ENCODE data around the gene KCNIP1.

KCNIP1 gene

GRCh38 chr5:170599756-170600155 is 95.9 kb downstream of the KCNIP1 start:
- Histone ChIP-seq H2BK15ac (ENCODE audit: low read depth, poor library complexity, severe bottlenecking) (no peak overlapping the region), H3K9me3 (ENCODE audit: control insufficient read depth, low read length) (no peaks in the 10 kb centered on the region), H3K23ac (ENCODE audit: low read length in 2 of 2) (no peak overlapping the region), H3K27ac (ENCODE audit: low read length, poor library complexity, severe bottlenecking) (no peak overlapping the region), H2BK5ac (ENCODE audit: low read depth, low read length, poor library complexity, severe bottlenecking) (no peak overlapping the region), H3K4me1 (ENCODE audit: control insufficient read depth, insufficient read depth, low read depth, low read length) (peaks cover 23% of the 10 kb centered on the region), H3K4me2 (ENCODE audit: low read length, poor library complexity, severe bottlenecking) (no peak overlapping the region), H2AK5ac (ENCODE audit: low read length, severe bottlenecking) (no peak overlapping the region), H3K36me3 (ENCODE audit: control insufficient read depth in 1 of 2, insufficient read depth in 2 of 2, low read depth in 1 of 2, low read length in 2 of 2) (peaks cover 0 to 31% of the 10 kb centered on the region in 2 experiments), H3K4me3 (ENCODE audit: insufficient read depth in 1 of 2, low read depth in 1 of 2, low read length in 2 of 2) (no peak overlapping the region), H2BK12ac (ENCODE audit: low read length in 2 of 2) (no peak overlapping the region), H3K27me3 (ENCODE audit: control insufficient read depth in 1 of 2, insufficient read depth in 1 of 2, low read length in 2 of 2) (peaks cover 0 to 67% of the 10 kb centered on the region in 2 experiments), H3K14ac (ENCODE audit: low read length in 2 of 2) (no peak overlapping the region), H3K79me1 (replicated peaks; ENCODE audit: low read length, poor library complexity, severe bottlenecking) (peaks cover 21% of the 10 kb centered on the region), H2BK120ac (ENCODE audit: low read depth, low read length) (no peak overlapping the region), H4K8ac (ENCODE audit: low read length) (no peak overlapping the region), H4K91ac (ENCODE audit: low read length) (no peak overlapping the region), H3K4ac (ENCODE audit: low read depth in 1 of 2, low read length in 2 of 2) (no peak overlapping the region), H3K9ac (ENCODE audit: low read length) (no peak overlapping the region), H2AFZ (ENCODE audit: low read depth, low read length) (no peak overlapping the region), H3K18ac (ENCODE audit: low read depth in 1 of 2, low read length in 2 of 2) (no peak overlapping the region)
- 0% methylated on average over 1 of the region's 2 CpGs for WGBS
- DNase-seq = no peak

- no peak overlapping the region for H3K9ac ChIP-seq (ENCODE audit: low read length)
- H2AFZ ChIP-seq (ENCODE audit: low read depth, low read length) = no peak overlapping the region
- no peaks in the 10 kb centered on the region for H3K9me3 ChIP-seq (ENCODE audit: control insufficient read depth, low read length)
- H2AK5ac ChIP-seq (ENCODE audit: low read length, severe bottlenecking) = no peak overlapping the region
- H3K27ac ChIP-seq (ENCODE audit: low read length, poor library complexity, severe bottlenecking) = no peak overlapping the region
- no peak overlapping the region for H2BK120ac ChIP-seq (ENCODE audit: low read depth, low read length)
- H3K4ac ChIP-seq (ENCODE audit: low read depth in 1 of 2, low read length in 2 of 2) = no peak overlapping the region
- H3K4me2 ChIP-seq (ENCODE audit: low read length, poor library complexity, severe bottlenecking) = no peak overlapping the region
- H2BK15ac ChIP-seq (ENCODE audit: low read depth, poor library complexity, severe bottlenecking) = no peak overlapping the region
- no peak overlapping the region for H2BK5ac ChIP-seq (ENCODE audit: low read depth, low read length, poor library complexity, severe bottlenecking)
- no peak overlapping the region for H4K8ac ChIP-seq (ENCODE audit: low read length)
- no peak overlapping the region for H3K4me3 ChIP-seq (ENCODE audit: insufficient read depth in 1 of 2, low read depth in 1 of 2, low read length in 2 of 2)
- peaks cover 20% of the 10 kb centered on the region for H3K79me1 ChIP-seq (replicated peaks; ENCODE audit: low read length, poor library complexity, severe bottlenecking)
- no peak overlapping the region for H3K23ac ChIP-seq (ENCODE audit: low read length in 2 of 2)
- H3K14ac ChIP-seq (ENCODE audit: low read length in 2 of 2) = no peak overlapping the region
- no peak for DNase-seq
- peaks cover 20% of the 10 kb centered on the region for H3K4me1 ChIP-seq (ENCODE audit: control insufficient read depth, insufficient read depth, low read depth, low read length)
- H4K91ac ChIP-seq (ENCODE audit: low read length) = no peak overlapping the region
- H3K27me3 ChIP-seq (ENCODE audit: control insufficient read depth in 1 of 2, insufficient read depth in 1 of 2, low read length in 2 of 2) = peaks cover 0 to 68% of the 10 kb centered on the region in 2 experiments
- no peak overlapping the region for H3K18ac ChIP-seq (ENCODE audit: low read depth in 1 of 2, low read length in 2 of 2)
- 88% methylated on average over 10 of the region's 11 CpGs for WGBS
- H2BK12ac ChIP-seq (ENCODE audit: low read length in 2 of 2) = no peak overlapping the region
- H3K36me3 ChIP-seq (ENCODE audit: control insufficient read depth in 1 of 2, insufficient read depth in 2 of 2, low read depth in 1 of 2, low read length in 2 of 2) = peaks cover 0 to 35% of the 10 kb centered on the region in 2 experiments
Measured at GRCh38 chr5:170601619-170602018, 97.8 kb downstream of the KCNIP1 start.

- Histone ChIP-seq H4K8ac (ENCODE audit: low read length) (no peak overlapping the region), H2AK5ac (ENCODE audit: low read length, severe bottlenecking) (no peak overlapping the region), H3K27me3 (ENCODE audit: control insufficient read depth in 1 of 2, insufficient read depth in 1 of 2, low read length in 2 of 2) (peaks cover 0 to 83% of the 10 kb centered on the region in 2 experiments), H2BK12ac (ENCODE audit: low read length in 2 of 2) (no peak overlapping the region), H3K36me3 (ENCODE audit: control insufficient read depth in 1 of 2, insufficient read depth in 2 of 2, low read depth in 1 of 2, low read length in 2 of 2) (peaks cover 0 to 40% of the 10 kb centered on the region in 2 experiments), H2BK5ac (ENCODE audit: low read depth, low read length, poor library complexity, severe bottlenecking) (no peak overlapping the region), H3K18ac (ENCODE audit: low read depth in 1 of 2, low read length in 2 of 2) (no peak overlapping the region), H3K4me3 (ENCODE audit: insufficient read depth in 1 of 2, low read depth in 1 of 2, low read length in 2 of 2) (no peak overlapping the region), H3K23ac (ENCODE audit: low read length in 2 of 2) (no peak overlapping the region), H3K14ac (ENCODE audit: low read length in 2 of 2) (no peak overlapping the region), H3K27ac (ENCODE audit: low read length, poor library complexity, severe bottlenecking) (no peak overlapping the region), H2BK120ac (ENCODE audit: low read depth, low read length) (no peak overlapping the region), H3K9me3 (ENCODE audit: control insufficient read depth, low read length) (no peaks in the 10 kb centered on the region), H2BK15ac (ENCODE audit: low read depth, poor library complexity, severe bottlenecking) (no peak overlapping the region), H4K91ac (ENCODE audit: low read length) (no peak overlapping the region), H3K4me2 (ENCODE audit: low read length, poor library complexity, severe bottlenecking) (no peak overlapping the region), H3K9ac (ENCODE audit: low read length) (no peak overlapping the region), H3K4me1 (ENCODE audit: control insufficient read depth, insufficient read depth, low read depth, low read length) (peaks cover 10% of the 10 kb centered on the region), H2AFZ (ENCODE audit: low read depth, low read length) (no peak overlapping the region), H3K79me1 (replicated peaks; ENCODE audit: low read length, poor library complexity, severe bottlenecking) (peaks cover 20% of the 10 kb centered on the region), H3K4ac (ENCODE audit: low read depth in 1 of 2, low read length in 2 of 2) (no peak overlapping the region)
- no peak for DNase-seq
- WGBS = 70% methylated on average over 10 of the region's 10 CpGs
Measured at GRCh38 chr5:170603109-170603508, 99.3 kb downstream of the KCNIP1 start.

- no peak overlapping the region for H2BK15ac ChIP-seq (ENCODE audit: low read depth, poor library complexity, severe bottlenecking)
- peaks cover 0 to 88% of the 10 kb centered on the region in 2 experiments for H3K27me3 ChIP-seq (ENCODE audit: control insufficient read depth in 1 of 2, insufficient read depth in 1 of 2, low read length in 2 of 2)
- H2BK12ac ChIP-seq (ENCODE audit: low read length in 2 of 2) = no peak overlapping the region
- H4K8ac ChIP-seq (ENCODE audit: low read length) = no peak overlapping the region
- no peak overlapping the region for H3K23ac ChIP-seq (ENCODE audit: low read length in 2 of 2)
- no peak overlapping the region for H3K4me2 ChIP-seq (ENCODE audit: low read length, poor library complexity, severe bottlenecking)
- no peak overlapping the region for H3K4ac ChIP-seq (ENCODE audit: low read depth in 1 of 2, low read length in 2 of 2)
- peaks cover 4% of the 10 kb centered on the region for H3K4me1 ChIP-seq (ENCODE audit: control insufficient read depth, insufficient read depth, low read depth, low read length)
- peak; percentile 46 for DNase-seq
- 59% methylated on average over 12 of the region's 12 CpGs for WGBS
- no peak overlapping the region for H3K4me3 ChIP-seq (ENCODE audit: insufficient read depth in 1 of 2, low read depth in 1 of 2, low read length in 2 of 2)
- H3K9ac ChIP-seq (ENCODE audit: low read length) = no peak overlapping the region
- peaks cover 0 to 40% of the 10 kb centered on the region in 2 experiments for H3K36me3 ChIP-seq (ENCODE audit: control insufficient read depth in 1 of 2, insufficient read depth in 2 of 2, low read depth in 1 of 2, low read length in 2 of 2)
- H3K14ac ChIP-seq (ENCODE audit: low read length in 2 of 2) = no peak overlapping the region
- no peaks in the 10 kb centered on the region for H3K9me3 ChIP-seq (ENCODE audit: control insufficient read depth, low read length)
- H3K27ac ChIP-seq (ENCODE audit: low read length, poor library complexity, severe bottlenecking) = no peak overlapping the region
- peaks cover 22% of the 10 kb centered on the region for H3K79me1 ChIP-seq (replicated peaks; ENCODE audit: low read length, poor library complexity, severe bottlenecking)
- no peak overlapping the region for H2AFZ ChIP-seq (ENCODE audit: low read depth, low read length)
- H2AK5ac ChIP-seq (ENCODE audit: low read length, severe bottlenecking) = no peak overlapping the region
- no peak overlapping the region for H3K18ac ChIP-seq (ENCODE audit: low read depth in 1 of 2, low read length in 2 of 2)
- H2BK5ac ChIP-seq (ENCODE audit: low read depth, low read length, poor library complexity, severe bottlenecking) = no peak overlapping the region
- no peak overlapping the region for H2BK120ac ChIP-seq (ENCODE audit: low read depth, low read length)
- H4K91ac ChIP-seq (ENCODE audit: low read length) = no peak overlapping the region
Measured at GRCh38 chr5:170603578-170604565, 100.1 kb downstream of the KCNIP1 start.
